ELF-1 (cell line): Measurements from ENCODE around the gene DUSP16.
"Not testable (repeated sequence)": the region's sequence is repeated elsewhere in the genome, so short reads cannot be mapped to it uniquely, and the experiment has no call there.

Experiments used
- DNase-seq: peaks from one replicate; pipeline ENCODE4 v3.0.0-alpha.2; 2016; ENCODE audit warnings: low read depth, low spot score

DUSP16 gene

GRCh38 chr12:12499909-12500604, 62.6 kb downstream of the DUSP16 start:
- DNase-seq = no peak

- no peak for DNase-seq
Observed at GRCh38 chr12:12498210-12498609, 64.5 kb downstream of the DUSP16 start.

GRCh38 chr12:12495536-12495935, 67.1 kb downstream of the DUSP16 start:
- no peak for DNase-seq

GRCh38 chr12:12492547-12492946, 70.1 kb downstream of the DUSP16 start:
- DNase-seq = no peak

- DNase-seq = no peak
Observed at GRCh38 chr12:12491606-12492005, 71.1 kb downstream of the DUSP16 start.

- DNase-seq = no peak
Observed at GRCh38 chr12:12488823-12489550, 73.7 kb downstream of the DUSP16 start.

- DNase-seq = no peak
Observed at GRCh38 chr12:12488296-12488695, 74.4 kb downstream of the DUSP16 start.

- DNase-seq = no peak
Observed at GRCh38 chr12:12487490-12487889, 75.2 kb downstream of the DUSP16 start.

GRCh38 chr12:12486661-12487240, 75.9 kb downstream of the DUSP16 start:
- DNase-seq = no peak

- no peak for DNase-seq
Observed at GRCh38 chr12:12483438-12483837, 79.2 kb downstream of the DUSP16 start.

- no peak for DNase-seq
Observed at GRCh38 chr12:12482959-12483358, 79.7 kb downstream of the DUSP16 start.

GRCh38 chr12:12482150-12482761, 80.4 kb downstream of the DUSP16 start:
- no peak for DNase-seq

GRCh38 chr12:12481631-12482030, 81.0 kb downstream of the DUSP16 start:
- DNase-seq = no peak

- DNase-seq = no peak
Observed at GRCh38 chr12:12480074-12480473, 82.6 kb downstream of the DUSP16 start.

- DNase-seq = no peak
Observed at GRCh38 chr12:12477532-12477890, 85.2 kb downstream of the DUSP16 start.

- DNase-seq = no peak
Observed at GRCh38 chr12:12476857-12477531, 85.7 kb downstream of the DUSP16 start.

GRCh38 chr12:12474931-12475795, 87.5 kb downstream of the DUSP16 start:
- DNase-seq = no peak

GRCh38 chr12:12474471-12474928, 88.2 kb downstream of the DUSP16 start:
- no peak for DNase-seq

GRCh38 chr12:12473223-12473622, 89.4 kb downstream of the DUSP16 start:
- DNase-seq = no peak

GRCh38 chr12:12471982-12472961, 90.4 kb downstream of the DUSP16 start:
- DNase-seq = not testable (repeated sequence)
